ENCODE results near the gene CHAF1B.
"Not testable (repeated sequence)": the region's sequence is repeated elsewhere in the genome, so short reads cannot be mapped to it uniquely, and the experiment has no call there.

Gene CHAF1B

GRCh38 chr21:36385233-36386030 is at the start of gene CHAF1B:
CHAF1B (plus strand) TSS chr21:36385392; CDS start chr21:36386137, 745 bp downstream.
- no peak for FAIRE-seq

- FAIRE-seq = no peak
Measured at GRCh38 chr21:36337099-36337509, 48.1 kb upstream of the CHAF1B start.

DNA sequence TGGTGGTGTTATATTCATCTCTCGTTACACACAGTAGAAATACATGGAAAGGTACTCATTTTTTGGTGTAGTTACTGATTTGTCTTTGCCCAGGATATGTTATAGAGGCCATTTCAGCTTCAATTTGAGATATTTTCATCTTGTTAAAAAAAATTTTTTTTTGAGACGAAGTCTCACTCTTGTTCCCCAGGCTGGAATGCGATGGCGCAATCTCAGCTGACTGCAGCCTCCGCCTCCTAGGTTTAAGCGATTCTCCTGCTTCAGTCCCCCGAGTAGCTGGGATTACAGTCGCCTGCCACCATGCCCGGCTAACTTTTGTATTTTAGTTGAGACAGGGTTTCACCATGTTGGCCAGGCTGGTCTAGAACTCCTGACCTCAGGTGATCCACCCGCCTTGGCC is 46.2 kb upstream of the CHAF1B start:
- FAIRE-seq = no peak

- FAIRE-seq = not testable (repeated sequence)
Measured at GRCh38 chr21:36342581-36342980, 42.6 kb upstream of the CHAF1B start.

DNA sequence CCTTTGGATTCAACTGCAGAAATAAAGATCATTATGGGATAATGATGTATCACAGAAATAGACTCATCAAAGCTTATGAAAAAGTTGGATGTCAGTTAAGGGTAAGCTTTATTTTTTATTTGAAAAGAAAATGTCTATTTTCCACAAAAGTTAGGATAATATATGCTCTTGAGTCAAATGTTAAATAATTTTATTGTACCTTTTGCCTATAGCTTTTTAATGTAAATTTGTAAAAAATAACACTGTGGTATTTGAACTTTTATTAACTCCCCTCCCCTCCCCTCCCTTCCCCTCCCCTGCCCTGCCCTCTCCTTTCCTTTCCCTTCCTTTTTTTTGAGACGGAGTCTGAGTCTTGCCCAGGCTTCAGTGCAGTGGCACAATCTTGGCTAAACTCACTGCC is 40.3 kb upstream of the CHAF1B start:
- no peak for FAIRE-seq

DNA sequence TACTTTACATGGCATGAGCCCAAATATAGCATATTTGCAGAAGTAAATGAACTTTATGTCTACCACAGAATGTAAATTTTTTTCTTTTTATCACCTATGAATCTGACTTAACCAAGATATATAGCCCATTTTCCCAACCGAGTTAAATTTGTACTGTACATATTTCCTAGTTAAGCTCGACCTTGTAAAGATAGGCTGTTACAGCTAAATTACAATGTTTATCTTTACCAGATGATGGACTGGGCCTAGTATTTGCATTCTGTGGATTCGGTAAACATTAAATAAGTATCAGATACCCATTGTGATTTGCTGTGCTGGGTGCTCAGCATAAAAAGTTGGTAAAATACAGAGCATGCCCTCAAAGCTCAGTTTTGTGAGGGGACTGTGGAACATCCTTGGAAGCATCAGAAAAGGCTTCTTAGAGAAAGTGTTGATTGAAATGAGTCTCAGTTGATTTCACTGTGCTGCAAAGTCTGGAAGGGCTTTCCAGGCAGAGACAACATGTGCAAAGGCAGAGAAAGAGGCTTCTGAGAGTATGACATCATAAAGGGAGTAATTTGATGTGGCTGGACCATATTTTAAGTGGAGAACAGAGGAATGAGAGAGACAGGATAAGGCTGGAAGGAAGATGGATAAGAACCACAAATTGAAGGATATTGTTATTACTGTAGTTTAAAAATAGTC is 37.8 kb upstream of the CHAF1B start:
- FAIRE-seq = no peak

DNA sequence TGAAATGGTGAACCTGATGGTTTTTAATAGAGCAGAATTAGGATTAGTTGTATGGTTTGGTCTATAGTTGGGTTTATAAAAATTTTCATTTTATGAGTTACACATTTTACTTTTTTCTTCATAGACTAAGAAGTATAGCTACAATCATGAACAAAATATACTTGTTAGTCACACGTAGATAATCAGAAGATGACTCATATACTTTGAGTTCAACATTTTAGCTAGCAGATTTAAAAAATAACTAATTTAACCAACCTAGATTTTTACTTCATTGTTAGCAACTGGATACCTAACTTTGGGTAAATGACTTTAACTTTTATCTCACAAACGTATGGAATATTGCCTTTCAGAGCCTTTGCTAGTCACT is 37.2 kb upstream of the CHAF1B start:
- peak; percentile 21 for FAIRE-seq

- FAIRE-seq = no peak
Measured at GRCh38 chr21:36349315-36349714, 35.9 kb upstream of the CHAF1B start.

GRCh38 chr21:36350282-36350910 is 34.8 kb upstream of the CHAF1B start:
- FAIRE-seq = no peak

DNA sequence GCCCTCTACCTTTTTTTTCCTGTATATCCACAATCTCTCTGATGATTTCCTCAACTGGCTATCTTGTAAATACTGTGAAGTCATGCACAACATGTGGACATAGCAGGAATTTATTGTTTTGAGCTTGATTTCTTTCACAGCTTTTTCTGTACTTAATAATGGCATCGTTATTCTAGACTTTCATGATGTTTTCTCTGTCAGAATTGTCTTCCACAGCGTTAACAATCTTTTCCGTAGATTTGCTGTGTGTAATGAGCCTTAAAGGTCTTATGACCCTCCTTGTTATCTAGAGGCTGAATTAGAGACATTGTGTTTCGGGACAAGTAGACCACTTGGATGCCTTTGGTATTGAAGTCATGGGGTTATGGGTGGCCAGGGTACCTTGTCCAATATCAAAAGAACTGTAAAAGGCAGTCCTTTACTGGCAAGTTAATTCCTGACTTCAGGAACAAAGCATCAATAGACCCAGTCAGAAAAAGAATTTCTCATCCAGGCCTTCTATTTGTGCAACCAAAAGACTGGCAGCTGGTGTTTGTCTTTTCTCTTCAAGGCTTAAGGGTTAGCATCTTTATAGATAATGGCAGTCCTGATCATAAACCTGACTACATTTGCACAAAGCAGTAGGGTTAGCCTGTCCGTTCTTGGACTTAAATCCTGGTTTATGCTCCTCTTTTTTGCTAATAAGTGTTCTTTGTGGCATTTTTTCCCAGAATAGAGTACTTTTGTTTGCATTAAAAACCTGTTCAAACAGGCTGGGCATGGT is 30.1 kb upstream of the CHAF1B start:
- no peak for FAIRE-seq

- FAIRE-seq = peak; percentile 30
Measured at GRCh38 chr21:36355868-36356267, 29.3 kb upstream of the CHAF1B start.

GRCh38 chr21:36359185-36359584 is 26.0 kb upstream of the CHAF1B start:
- FAIRE-seq = no peak

- FAIRE-seq = no peak
Measured at GRCh38 chr21:36369064-36369685, 16.0 kb upstream of the CHAF1B start.

- FAIRE-seq = peak; percentile 30
Measured at GRCh38 chr21:36375994-36376393, 9.2 kb upstream of the CHAF1B start.

DNA sequence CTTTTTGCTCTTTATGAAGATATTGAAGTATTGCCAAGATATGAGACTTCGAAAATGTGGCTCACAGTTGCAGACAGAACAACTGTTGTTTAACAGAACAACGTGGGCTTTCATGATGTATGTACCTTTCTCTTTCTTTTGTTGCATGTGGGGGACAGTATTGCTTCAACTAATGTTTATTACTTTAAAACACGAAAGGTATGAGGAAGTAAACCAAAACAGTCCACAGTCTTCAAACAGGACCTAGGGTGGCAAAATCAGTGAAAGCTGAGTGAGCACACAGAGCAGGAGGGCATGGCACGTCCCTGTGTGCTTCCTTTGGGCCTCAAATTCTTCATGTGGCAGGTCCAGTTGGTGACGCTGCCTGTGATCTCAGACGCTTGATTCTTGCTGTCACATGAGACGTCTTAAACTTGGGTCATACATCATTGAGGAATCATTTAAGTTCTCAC is 7.8 kb upstream of the CHAF1B start:
- FAIRE-seq = no peak

DNA sequence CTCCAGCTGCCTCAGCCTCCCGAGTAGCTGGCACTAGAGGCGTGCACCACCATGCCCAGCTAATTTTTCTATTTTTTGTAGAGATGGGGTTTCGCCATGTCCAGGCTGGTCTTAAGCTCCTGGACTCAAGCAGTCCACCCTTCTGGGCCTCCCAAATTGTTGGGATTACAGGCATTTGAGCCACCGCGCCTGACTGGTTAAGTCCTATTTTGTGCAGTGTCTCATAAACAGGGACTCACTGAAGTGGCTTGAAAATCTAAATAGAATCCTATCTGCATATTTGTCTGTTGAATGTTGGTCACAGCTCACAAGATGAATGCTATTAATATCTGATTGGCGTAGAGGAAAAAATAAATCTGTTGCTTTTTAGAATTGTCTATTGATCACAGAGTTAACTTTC is 5.9 kb upstream of the CHAF1B start:
- FAIRE-seq = no peak

DNA sequence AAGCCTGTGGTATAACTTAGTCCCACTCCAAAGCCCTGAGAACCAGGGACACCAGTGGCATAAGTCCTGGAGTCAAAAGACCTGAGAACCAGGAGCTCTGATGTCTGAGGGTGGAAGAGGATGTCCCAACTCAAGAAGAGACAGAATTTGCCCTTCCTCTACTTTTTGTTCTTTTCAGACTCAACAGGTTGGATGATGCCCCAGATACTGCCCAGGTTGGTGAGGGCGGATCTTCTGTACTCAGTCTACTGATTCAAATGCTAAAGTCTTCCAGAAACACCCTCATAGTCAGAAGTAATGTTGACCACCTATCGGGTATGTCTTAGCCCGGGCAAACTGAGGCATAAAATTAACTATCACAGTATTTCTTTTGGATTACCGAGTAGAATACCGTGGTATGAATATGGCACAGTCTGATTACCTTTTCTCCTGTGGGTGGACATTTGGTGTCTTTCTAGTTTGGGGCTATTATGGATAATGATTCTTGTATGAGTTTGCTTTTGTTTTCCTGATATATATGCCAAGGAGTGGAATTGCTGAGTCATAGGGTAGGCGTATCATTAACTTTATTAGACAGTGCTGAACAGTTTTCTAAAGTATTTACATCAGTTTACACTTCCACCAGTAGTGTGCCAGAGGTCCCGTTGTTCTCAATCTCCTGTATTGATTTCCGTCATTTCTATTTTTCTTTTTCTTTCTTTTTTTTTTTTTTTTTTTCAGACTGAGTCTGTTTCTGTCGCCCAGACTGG is 3.2 kb upstream of the CHAF1B start:
- FAIRE-seq = no peak

DNA sequence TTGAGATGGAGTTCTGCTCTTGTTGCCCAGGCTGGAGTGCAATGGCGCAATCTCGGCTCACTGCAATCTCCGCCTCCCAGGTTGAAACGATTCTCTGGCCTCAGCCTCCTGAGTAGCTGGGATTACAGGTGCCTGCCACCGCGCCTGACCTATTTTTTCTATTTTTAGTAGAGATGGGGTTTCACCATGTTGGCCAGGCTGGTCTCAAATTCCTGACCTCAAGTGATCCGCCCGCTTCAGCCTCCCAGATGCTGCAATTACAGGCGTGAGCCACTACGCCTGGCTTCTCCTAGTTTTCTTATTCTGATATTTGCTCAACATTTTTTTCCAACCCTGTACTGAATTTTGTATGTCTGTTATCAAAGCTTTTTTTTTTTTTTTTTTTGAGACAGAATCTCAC is 2.5 kb upstream of the CHAF1B start:
- FAIRE-seq = not testable (repeated sequence)

GRCh38 chr21:36384885-36385232 is 333 bp upstream of the CHAF1B start:
- FAIRE-seq = no peak

GRCh38 chr21:36386031-36386642 is 945 bp downstream of the CHAF1B start:
- FAIRE-seq = no peak

DNA sequence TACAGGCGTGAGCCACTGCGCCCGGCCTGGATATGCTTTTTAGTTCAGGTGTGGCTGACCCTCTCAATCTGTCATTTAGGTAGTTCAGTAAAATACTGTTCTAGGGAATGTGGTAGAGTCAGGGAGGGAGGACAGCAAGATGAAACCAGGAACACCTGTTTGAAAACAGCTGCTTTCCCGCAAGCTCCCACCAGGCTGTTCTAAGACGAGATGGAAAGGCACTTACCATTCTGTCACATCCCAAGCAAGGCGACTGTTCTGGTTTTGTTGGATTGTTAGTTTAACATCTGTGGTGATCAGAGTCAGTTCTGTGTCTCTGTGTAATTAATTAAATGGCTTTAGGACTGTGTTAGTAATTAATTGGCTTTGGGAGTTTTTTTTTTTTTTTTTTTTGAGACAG is 2.9 kb downstream of the CHAF1B start:
- no peak for FAIRE-seq

GRCh38 chr21:36388835-36389234 is 3.6 kb downstream of the CHAF1B start:
- no peak for FAIRE-seq

Measured in A204.1 (cell line).